GM18519 (cell line): ENCODE results near the gene FBXO10.
"Not testable (repeated sequence)": the region's sequence is repeated elsewhere in the genome, so short reads cannot be mapped to it uniquely, and the experiment has no call there.

Experiments
- ATAC-seq: cut with Tn5 transposase; IDR thresholded peaks from one replicate; pipeline ENCODE4 v1.9.1; 2021; ENCODE audit warnings: mild to moderate bottlenecking, moderate library complexity; ENCODE audit not compliant: unreplicated experiment, low FRiP score

FBXO10 gene

GRCh38 chr9:37515620-37516258, 60.4 kb downstream of the FBXO10 start:
- ATAC-seq: no peak

GRCh38 chr9:37514999-37515398, 61.2 kb downstream of the FBXO10 start:
- ATAC-seq: no peak

- not testable (repeated sequence) for ATAC-seq
Observed at GRCh38 chr9:37514415-37514814, 61.8 kb downstream of the FBXO10 start.

GRCh38 chr9:37512437-37512836, 63.7 kb downstream of the FBXO10 start:
- ATAC-seq: no peak

GRCh38 chr9:37511016-37512010, 64.9 kb downstream of the FBXO10 start:
- ATAC-seq: no peak

GRCh38 chr9:37510053-37510452, 66.1 kb downstream of the FBXO10 start:
- not testable (repeated sequence) for ATAC-seq

GRCh38 chr9:37509536-37509935, 66.6 kb downstream of the FBXO10 start:
- ATAC-seq: no peak

- no peak for ATAC-seq
Observed at GRCh38 chr9:37508834-37509206, 67.4 kb downstream of the FBXO10 start.

- ATAC-seq: no peak
Observed at GRCh38 chr9:37508135-37508833, 67.9 kb downstream of the FBXO10 start.

GRCh38 chr9:37507566-37508134, 68.5 kb downstream of the FBXO10 start:
- no peak for ATAC-seq

GRCh38 chr9:37504605-37505004, 71.6 kb downstream of the FBXO10 start:
- ATAC-seq: no peak

- ATAC-seq: no peak
Observed at GRCh38 chr9:37503736-37504135, 72.4 kb downstream of the FBXO10 start.

- ATAC-seq: no peak
Observed at GRCh38 chr9:37501957-37502596, 74.1 kb downstream of the FBXO10 start.

- ATAC-seq: no peak
Observed at GRCh38 chr9:37499297-37499696, 76.9 kb downstream of the FBXO10 start.

GRCh38 chr9:37498457-37498856, 77.7 kb downstream of the FBXO10 start:
- no peak for ATAC-seq

GRCh38 chr9:37497320-37497719, 78.9 kb downstream of the FBXO10 start:
- ATAC-seq: no peak

- ATAC-seq: no peak
Observed at GRCh38 chr9:37496020-37496419, 80.2 kb downstream of the FBXO10 start.

GRCh38 chr9:37495571-37495970, 80.6 kb downstream of the FBXO10 start:
- no peak for ATAC-seq

- ATAC-seq: no peak
Observed at GRCh38 chr9:37491939-37492338, 84.2 kb downstream of the FBXO10 start.
